ENCODE results near the gene WDR55.

- TF ChIP-seq EP300 (IDR thresholded peaks at IDR 0.05) (no peak), CTCF (IDR thresholded peaks at IDR 0.05) (no peak), POLR2AphosphoS5 (IDR thresholded peaks at IDR 0.05) (no peak)
These were observed 5.8 kb upstream of the WDR55 start for GRCh38 chr5:140658870-140659269.
